Nucleus accumbens (tissue), 56 donors: ENCODE measurements around the gene CETN2.
"Not testable (repeated sequence)": the region's sequence is repeated elsewhere in the genome, so short reads cannot be mapped to it uniquely, and the experiment has no call there.

ENCODE experiments used
- DNase-seq, 56 donors: peaks; one replicate each; lab custom pipeline; 2025; lab: John Stamatoyannopoulos, UW

CETN2 gene

DNA sequence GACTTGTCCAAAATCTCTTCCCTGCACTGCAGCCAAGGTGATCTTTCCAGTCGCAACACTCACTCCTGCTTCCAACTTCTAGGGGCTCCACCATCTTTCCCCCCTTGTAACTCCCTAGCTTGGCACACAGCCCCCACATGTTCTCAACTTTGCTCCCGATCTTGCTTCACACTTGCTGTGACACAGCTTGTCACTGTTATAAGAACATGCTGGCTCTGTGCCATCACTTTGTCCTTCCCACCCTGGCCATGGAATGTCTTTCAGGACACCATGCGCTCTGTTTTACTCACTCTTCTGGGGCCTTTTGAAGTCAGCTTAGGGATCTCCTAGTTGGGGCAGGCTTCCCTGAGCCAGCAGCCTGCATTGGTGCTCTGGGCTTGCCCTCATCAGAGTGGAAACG, 2.8 kb upstream of the CETN2 start:
- DNase-seq: no peak

DNA sequence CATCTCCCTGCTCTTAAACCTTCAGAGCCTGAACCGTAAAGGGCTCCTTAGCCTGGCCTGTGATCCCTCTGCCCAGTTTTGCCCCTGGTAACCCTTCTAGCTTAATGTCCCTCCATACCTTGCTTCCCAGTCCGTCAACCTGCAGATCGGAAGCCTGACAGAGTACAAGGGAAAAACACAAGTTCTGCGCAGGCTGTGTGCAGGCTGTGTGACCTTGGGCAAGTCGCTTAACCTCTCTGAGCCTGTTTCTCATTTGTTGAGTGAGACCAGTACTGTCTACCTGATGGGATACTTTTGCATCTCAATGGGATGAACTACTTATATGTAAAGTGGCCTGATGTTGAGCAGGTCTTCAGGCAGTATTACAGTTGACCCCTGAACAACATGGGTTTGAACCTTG, 2.0 kb upstream of the CETN2 start:
- DNase-seq: no peak

DNA sequence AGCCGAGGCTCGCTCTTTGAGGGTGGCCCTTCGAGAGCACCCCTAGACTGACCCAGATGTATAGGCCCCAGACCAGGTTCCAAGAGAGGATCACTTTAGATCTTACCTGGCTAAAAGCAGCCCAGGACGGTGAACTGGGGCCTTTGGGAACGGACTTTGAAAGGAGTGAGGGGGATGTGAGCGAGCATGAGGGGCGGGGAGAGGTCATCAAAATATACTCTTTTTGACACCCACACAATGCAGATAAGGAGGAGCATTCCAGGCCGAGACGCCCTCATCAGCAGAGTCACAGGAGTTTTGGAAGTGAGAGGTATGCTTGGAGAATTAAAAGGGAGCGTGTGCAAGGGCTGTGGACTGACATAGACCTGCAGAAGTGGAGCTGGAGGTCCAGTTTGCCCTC, 834 bp upstream of the CETN2 start:
- DNase-seq: no peak

DNA sequence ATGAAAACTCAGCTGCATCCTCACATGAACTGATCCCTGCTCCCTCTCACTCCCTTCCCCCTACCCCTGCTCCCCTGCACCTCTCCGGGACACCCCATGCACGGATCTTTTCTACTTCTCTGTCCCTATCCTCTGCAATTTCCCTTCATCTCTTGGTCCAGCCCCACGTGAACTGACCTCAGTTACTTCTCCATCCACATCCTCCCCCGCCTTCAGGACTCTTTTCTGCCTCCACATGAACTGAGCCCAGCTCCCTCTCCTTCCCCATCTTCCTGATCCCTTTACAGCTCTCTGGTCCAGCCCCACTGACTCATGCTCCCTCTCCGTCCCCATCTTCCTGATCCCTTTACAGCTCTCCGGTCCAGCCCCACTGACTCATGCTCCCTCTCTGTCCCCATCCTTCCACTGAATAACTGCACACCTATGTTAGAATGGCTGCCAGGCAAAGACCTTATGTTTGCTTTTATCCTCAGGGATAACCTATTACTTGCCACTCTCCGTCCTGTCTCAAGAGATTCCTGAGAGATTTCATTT, 5.6 kb downstream of the CETN2 start:
- DNase-seq: no peak

DNA sequence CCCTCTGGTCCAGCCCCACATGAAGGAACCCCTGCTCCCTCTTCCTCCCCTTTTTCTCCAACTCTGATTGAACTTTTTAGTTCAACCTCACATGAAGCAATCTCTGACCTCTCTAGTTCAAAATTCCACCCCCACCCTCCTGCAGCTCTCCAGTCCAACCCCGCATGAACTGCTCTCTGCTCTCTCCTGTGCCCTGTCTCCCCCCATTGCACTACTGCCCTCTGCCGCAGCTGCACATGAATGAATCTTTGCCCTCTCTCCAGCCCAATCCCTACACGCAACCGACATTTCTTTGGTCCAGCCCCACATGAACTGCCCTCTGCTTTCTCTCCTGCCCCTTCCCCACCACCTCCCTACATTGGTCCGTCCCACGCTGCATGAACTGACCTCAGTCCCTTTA, 6.9 kb downstream of the CETN2 start:
- no peak for DNase-seq

DNA sequence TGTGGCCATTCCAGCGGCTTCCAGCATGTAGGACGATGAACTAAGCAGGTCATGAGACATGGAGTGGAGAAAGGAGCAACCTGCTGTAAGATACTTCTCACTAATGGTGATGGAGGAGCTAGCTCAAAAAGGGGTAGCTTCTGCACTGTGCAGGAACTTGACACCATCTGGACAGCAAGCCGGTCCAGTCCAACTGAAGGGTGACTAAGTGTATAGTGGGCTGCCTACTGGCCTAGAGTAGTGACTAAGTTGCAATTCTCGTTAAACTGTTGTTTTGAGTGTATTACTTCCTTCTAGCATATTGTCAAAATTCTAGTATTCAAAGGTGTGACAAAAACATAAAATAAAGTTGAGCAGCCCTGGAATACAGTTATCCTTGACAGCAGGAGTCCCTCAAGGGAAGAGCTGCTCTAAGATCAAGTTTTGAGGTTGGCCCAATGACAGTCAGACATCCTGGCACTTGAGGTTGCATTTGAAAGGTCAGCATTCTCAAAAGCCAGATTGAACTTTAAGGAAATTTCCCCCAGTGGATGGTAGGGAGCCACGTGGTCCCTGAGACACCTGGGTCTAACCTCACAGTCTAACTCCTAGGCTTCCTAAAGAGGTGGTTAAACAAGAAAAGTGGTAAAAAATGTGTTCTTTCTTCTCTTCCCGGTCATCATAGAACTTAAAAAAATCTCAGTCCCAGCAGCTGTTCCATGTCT, 8.0 kb downstream of the CETN2 start:
- no peak for DNase-seq

DNA sequence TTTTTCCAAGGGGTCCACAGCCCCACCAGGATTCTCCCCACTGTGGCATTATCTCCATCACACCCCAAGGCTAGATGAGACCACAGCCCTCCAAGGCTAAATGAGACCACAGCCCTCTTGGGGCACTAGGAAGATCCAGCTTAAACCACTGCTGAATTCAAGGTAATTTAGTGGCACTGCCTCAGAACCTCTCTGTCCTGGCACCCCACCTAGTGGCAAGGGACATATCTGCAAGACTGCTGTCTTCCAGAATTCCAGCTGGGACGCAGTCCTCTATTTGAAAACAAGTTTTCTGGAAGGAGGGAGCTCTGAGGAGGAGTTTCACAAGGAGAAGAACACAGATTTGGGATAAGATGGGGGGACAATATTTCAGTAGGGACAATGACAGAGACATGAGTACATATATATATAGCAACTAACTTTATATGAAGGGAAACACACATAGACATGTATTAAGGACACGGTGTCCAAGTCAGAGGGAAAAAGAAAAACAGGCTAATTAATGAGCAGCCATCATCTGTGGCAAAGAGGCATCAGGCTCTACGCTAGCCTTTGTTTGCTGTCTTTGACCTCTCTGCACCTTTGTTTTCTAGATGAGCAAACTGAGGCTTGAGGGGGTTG, 9.3 kb downstream of the CETN2 start:
- DNase-seq: peak in 8 of 56 donors; percentile 2 to 33 (median 4)

DNA sequence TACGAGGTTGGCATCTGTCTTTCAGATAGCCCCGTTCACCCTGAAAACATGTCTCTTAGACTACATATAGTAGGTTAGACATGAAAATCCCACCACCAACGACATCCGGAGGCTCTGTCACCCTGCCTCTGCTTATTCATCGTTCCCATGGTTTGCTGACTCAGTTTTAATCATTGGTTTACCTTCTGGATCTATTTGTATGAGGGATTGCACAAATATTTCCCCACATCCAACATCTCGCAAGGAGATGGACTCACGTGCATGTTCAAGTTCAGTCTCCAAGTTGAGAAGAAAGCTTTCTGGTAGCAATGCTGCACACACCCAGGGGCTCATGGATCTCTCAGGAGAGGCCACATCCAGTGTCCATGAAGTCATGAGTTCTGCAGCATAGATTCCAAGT, 10.8 kb downstream of the CETN2 start:
- no peak for DNase-seq

DNA sequence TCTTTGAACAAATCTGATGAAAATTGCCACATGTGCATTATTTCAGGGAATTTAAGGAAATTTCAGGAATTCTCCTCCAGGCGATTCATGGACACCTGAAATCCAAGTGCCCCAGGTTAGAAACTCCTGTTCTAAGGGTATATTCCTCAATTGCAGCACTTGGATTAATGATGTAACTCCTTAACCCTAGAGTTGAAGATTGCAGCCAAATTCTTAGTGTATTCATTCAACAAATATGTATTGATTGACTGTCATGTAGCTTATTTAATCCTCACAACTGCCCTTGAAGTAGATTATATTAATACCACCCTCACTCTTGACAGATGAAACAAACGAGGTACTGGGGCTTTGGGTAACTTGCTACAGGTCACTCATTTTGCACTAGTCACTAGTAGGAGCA, 11.3 kb downstream of the CETN2 start:
- no peak for DNase-seq

DNA sequence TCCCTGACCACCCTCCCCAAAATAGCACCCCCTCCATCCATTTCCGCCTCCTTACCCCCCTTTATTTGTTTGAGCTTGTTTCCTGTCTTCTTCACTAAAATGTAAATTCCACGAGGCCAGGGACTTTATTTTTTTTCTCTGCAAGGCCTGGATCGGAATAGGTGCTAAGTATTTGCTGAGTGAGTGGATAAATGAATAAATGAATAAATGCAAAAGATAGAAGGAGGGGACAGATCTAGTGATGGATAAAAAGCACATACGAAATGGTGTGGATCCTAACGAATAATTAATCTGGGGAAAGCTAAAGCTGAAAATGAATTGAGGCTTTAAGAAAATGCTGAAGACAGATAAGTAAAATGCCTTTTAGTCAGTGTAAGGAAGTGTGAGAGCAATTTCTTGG, 12.2 kb downstream of the CETN2 start:
- no peak for DNase-seq

DNA sequence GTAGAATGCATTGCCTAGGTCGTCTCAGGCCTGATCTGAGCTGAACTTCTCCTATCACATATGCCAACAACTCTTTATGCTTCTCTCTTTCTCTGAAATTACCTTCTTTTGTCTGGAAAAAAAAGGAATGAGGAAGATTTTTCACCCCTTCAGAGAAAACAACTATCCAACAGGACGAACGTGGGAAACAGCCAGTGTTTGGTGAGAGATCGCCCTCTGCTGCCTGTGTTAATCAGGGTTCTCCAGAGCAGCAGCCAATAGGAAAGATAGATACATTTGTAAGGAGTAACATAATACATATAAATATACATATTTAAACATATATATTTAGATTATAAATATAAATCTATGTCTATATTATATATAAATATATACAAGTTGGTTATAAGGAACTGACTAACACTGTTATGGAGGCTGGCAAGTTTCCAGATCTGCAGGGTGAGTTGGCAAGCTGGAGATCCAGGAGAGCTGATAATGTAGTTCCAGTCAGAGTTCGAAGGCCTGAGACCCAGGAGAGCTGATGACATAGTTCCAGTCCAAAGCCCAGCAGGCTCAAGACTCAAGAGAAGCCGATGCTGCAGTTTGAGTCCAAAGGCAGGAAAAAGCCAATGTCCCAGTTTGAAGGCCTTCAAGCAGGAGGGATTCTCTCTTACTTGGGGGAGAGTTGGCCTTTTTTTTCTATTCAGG, 13.3 kb downstream of the CETN2 start:
- DNase-seq: peak in 30 of 56 donors; percentile 0 to 62 (median 8)

DNA sequence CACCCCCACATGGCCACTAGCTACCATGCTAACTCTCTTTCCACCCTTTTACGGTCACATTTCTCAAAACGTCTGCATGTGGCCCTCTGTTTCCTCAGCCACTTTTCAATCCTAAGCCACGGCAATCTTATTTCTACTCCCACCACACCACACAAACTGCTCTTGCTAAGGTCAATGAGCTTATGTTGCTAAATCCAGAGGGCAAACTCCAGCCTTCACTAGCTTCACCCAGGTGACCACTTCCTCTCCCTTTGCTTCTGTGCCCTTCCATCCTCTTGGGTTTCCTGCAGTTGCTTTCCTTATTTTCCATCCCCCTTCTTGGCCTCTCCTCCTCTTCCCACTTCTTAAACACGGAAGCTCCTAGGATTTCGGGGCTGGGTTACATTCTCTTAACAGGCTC, 16.5 kb downstream of the CETN2 start:
- DNase-seq: no peak

DNA sequence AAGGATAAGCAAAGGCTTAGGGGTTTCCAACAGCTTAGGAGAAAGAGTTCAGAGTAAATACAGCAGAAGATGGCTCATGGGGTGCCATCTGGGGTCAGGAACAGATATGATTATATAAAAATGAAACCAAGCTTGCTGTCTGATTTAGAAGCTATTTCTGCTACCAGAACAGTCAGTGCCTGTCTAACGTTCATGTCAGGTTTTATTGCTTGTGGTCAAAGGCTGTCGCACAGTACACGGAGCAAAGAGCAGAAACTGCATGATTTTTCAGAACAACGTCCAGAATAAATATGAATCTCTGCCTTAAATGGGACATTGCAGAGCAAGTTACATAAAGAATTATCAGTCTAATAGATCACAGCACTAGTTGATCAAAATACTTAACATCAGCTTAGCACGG, 17.4 kb downstream of the CETN2 start:
- no peak for DNase-seq

DNA sequence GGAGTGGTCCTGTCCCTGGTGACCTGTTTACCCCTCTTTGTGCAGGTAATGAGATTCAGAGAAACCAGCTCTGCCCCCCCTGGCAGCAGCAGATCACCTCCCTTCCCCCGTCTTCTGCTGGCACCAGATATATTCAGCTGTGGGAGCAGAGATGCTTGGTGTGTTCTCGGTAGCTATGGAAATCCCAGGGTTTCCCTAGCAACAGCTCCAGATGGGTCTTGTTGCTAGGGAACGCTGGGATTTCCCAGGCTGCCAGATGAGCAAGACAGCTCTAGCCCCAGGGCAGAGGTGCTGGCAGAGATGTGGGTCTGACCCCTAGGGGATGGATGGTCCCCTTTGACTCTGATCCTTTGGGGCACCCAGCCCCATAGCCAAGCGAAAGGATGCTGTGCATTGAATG, 20.2 kb downstream of the CETN2 start:
- DNase-seq: peak in 33 of 56 donors; percentile 1 to 64 (median 20)

DNA sequence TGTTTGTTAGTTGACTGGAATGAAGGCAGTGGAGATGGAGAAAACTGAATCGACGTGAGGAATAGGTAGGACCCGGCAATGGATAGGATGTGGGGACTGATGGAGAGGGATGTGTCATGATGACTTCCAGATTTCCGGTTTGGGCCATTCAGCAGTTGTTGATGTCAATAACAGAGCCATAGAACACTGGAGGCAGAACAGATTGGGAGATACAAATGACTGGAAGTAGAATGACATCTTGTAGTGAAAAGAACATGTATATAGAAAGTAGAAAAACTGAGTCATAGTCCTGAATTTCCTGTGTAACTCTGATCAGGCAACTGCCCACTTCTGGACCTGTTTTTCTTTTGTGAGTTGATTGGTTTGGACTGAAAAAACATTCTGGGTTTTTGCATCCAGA, 24.5 kb downstream of the CETN2 start:
- DNase-seq: no peak

DNA sequence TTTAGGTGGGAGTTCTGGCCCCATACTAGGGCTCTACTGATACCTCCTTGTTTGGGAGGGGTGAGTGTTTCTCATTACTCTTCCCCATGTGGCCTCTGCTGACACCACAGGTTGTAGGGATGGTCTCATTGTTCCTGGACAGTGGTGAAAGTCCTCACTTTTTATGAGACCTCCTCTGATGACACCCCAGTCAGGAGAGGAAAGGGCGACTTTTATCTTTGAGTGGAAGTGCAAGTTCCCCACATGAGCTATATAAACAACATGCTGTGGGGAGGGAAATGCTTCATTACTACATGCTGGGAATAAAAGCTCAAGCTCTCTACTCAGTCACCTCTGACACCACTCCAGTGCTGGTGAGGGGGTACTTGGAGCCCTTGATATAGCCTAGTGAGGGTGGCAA, 31.6 kb downstream of the CETN2 start:
- DNase-seq: no peak

DNA sequence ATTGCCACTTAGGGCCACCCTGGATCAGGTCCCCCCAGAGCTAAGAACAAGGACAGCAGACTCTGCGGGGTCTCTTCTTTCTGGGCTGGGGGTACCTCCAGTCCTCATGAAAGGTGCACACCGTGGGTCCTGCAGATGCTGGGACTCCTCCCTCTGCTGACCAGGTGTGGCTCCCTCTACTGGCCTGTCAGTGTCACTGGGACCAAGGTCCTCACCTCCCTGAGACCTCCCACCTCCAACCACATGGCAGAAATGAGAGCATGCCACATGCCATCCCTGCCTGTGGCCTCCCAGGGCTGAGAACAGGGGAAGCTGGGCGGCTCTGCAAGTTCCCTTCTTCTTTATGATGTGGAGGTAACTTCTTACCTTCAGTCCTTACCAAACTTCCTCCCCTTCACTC, 43.5 kb downstream of the CETN2 start:
- not testable (repeated sequence) for DNase-seq
